Cerebellar cortex (tissue), 1 donor: ENCODE data around the gene CUBN.

Source experiments
- DNase-seq: peaks from one replicate; pipeline ENCODE4 v3.0.0-alpha.2; 2015; ENCODE audit warnings: low spot score

The CUBN gene

DNA sequence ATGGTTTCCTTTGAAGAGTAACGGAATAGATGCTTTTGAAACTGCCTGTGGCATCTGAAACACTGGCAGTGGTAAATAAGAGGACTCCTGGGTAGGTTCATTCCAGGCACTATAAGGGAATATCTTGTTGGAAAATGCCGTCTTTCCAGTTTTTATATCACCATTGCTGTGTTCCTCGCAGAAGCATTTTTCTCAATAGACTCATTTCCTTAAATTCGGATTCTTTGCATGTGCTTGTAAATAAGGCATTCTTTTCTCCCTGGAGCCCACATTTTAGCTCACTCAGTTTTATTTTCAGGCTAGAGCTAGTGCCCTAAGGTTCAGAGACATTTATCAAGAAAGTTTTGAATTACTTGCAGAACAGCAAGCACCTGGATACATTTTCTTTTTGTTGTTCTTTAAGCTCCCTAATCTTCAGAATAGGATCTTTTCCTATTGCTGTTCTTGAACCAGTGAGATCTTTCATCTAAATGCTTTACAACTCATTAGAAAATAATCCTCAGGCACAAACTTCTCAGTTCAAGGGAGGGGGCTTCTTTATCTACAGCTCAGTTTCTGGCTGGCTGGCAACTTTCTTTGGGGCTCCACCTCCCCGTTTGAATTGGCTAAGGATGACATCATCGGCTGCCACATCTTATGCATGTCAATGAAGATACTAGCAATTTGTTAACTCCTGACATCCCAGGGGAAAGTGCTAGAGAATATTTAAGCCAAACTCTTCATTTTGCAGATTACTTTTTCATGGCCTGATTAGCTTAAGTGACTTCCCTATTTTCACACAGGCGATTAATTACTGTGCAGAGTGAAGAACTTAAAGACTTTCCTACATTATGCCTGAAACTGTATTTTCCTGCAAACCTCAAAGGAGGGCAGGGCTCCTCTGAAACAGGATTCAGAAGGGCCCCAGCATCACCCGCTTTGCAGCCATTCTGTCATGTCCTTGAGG, 178.7 kb downstream of the CUBN start:
- peak; percentile 11 for DNase-seq

DNA sequence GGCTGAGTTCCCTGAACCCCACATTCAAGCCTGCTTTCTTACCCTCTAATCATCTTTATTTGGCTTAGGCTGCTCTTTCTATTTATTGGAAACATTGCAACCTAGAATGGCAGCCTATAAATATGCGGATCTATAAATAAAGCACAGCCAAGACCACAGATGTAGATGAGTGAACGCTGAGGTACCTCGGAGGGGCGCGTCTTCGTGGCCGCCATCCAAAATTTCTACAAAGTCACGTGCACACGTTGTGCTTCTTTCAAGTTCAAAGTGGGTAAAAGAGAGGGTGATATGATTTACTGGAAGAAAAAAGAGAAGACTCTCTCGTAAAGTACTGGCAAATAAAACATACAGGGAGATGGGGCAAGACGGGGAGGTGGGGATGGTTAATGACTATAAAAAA, 179.8 kb downstream of the CUBN start:
- no peak for DNase-seq

DNA sequence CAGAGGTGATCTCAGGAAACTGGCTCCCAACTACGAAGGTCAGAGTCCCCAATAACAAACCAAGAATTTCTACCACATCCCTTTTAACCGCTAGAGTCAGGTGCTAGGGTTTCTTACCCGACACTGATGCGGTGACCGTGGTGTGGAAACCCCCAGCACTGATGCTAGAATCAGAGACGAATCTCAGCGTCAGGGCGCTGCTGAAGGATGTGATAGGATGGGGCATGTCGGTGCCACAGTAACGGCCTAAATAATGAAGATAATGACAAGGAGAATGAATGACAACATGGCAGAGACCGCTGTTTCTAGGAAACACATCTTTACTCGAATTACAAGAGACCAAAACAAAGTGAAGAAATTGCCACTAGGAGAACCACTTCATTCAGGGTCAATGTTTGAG, 181.2 kb downstream of the CUBN start:
- no peak for DNase-seq

DNA sequence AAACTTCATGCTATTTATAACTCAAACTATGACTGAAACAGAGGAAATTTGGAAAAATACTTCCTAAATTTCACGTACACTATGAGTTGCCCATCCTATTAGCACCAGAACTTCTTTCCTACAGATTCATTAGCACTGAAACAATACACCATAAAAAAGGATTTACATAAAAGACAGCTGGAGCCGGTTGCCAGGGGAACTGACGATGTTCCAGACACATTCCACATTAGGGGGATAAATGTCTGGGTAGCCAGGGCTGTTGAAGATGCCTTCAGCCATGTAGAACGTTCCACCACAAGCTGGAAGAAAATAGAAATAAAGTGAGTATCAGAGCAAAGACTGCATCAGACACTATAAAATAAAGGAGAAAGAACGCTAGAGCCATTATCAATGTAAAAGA, 182.5 kb downstream of the CUBN start:
- DNase-seq = no peak

DNA sequence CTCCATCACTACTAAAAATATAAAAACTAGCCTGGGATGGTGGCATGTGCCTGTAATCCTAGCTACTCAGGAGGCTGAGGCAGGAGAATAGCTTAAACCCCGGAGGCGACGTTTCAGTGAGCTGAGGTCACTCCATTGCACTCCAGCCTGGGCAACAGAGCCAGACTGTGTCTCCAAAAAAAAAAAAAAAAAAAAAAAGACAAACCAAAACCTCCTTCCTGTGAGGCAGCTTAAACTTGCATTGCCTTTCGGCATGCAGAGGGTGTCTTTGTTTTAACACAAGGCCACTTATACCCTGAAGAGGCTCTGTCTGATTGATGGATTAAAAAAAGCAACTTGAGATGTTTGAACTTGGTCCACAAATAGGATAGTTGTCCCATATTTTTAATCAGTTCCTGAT, 184.0 kb downstream of the CUBN start:
- DNase-seq = no peak

DNA sequence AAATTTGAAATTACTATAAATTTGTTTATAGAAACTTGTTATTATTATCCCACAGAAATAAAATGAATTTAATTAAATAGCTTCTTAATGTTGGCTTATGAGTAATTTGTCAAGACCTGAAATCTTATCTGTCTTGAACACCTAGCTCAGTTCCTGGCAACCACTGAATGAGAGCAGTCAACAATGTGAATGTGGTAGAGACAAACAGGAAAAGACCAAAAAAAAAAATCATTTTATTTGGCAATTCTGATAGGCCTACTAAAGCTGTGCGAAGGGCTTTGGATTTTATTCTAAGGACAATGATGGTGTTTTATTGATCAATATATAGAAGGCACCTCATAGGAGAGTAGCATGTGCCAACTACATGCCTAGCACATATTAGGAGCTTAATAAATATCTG, 184.6 kb downstream of the CUBN start:
- no peak for DNase-seq

DNA sequence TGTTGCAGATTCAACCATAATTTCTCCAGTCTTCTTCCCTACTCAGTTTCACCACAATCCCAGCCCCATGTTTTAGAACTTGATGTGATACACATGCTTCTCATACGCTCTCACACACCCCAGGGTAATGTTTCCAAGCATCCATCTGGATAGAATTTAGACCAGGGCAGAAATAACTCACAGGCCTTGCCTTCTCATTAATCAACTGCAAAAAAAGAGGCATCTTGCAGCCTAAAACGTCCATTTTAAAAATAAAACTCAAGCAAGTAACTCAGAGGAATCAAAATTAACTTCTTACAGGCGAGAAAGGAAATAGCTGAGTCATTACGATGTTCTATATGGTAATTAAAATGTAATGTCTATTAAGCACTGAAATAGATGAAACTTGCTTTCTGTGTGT, 185.2 kb downstream of the CUBN start:
- DNase-seq = no peak

DNA sequence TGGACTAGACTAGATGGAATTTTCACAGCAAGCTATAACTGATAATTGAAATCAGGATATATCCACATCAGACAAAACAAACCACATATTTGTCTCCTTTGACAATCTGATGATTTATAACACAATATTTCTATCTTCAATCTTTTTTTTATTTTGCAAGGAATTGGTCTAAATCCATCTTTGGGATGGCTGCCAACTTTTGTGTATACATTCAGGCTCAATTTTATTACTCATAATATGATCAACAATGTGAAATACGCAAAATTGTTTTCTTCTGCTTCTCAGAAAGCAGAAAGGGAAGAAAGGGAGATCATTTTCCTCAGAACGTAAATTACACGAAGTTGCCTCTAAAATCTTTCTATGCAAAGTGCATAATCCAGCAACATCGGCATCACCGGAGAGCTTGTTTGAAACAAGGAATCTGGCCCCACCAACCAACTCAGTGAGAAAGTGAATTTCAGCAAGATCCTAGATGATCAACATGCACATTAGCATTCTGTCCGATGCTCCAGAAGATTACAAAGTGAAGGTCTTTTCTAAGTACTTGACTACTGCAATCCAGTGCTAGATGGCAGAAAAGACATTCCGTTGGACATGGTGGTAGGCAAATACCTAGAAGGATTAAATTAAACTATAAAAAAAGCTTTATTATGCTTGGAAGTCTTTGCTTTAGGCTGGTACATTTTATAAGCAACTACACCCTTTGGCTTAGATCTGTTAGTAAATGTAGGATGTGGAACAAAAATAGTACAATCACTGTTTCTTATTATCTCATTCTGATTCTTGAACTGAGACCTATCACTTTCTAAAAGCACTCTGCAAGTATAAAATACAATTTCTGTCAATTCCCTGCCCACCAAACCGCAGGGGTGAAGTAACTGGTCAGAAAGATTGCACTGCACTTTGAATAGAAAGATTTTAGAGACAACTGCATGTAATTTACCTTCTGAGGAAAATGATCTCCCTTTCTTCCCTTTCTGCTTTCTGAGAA, 186.0 kb downstream of the CUBN start:
- DNase-seq = no peak

DNA sequence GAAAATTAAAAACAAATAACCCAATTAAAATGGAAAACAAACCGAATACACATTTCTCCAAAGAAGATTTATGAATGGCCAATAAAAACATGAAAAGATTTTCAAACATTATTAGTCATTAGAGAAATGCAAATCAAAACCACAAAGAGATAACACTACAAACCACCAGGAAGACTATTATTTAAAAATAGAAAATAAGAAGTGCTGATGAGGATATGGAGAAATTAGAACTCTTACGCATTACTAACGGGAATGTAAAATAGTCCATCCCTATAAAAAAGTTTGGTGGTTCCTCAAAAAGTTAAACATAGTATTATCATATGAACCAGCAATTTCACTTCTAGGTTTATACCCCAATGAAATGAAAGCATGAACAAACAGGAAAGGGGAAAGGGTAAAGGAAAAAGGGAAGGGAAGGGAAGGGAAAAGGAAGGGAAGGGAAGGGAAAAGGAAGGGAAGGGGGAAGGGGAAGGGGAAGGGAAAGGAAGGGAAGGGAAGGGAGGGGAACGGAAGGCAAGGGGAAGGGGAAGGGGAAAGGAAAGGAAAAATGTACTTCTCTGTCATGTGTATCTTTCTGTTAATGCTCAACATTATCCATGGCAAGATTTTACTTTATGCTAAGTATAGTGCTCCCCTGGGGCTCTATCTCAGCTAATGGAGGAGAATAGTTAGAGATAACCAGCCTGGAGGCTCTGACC, 187.1 kb downstream of the CUBN start:
- no peak for DNase-seq

DNA sequence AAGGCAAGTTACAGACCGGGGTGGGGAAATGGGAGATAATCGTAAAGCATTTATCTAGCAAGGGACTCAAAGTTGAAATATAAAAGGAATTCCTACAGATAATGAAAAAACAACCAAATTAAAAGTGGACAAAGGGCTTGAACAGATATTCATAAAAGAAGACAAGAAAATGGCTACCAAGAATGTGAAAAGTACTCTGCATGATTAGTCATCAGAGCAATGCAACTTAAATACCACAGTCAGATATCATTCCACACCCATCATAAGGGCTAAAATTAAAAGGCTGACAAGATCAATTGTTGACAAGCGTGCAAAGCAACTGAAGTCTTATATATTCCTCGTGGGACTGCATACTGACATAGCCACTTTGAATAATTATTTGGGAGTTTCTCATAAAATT, 187.7 kb downstream of the CUBN start:
- DNase-seq = no peak

DNA sequence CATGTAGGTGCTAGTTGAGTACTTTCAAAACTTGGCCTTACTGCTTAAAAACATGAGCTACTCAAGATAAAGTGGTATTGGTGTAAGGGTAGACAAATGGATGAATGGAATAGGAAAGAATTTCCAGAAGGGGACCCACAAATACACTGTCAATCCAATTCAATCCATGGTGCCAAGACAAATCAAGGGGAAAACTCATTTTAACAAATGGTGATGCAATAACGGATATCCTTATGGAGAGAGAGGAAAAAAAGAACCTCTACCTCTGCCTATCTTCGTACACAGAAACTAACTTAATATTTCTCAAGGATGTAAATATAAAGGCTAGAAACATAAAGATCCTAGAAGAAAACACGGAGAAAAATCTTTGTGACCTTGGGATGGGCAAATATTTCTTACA, 188.5 kb downstream of the CUBN start:
- no peak for DNase-seq

DNA sequence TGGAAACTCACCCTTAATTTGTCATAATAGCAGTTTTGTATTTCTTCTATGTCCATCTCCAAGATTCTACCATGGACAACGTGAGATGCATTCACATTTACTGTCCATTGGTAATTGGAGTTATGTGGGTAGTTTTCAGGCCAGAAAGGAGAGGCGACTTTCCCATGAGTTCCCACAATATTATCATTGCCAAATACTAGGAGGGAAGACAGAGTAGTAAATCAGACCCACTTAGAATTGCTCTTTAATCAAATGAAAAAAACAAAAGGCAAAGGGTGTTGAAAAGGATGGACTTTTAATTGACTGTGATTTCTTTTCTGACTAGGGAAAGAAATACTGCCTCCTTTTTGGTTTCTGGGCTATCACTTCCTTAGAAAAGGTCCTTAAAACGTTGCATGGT, 190.7 kb downstream of the CUBN start:
- no peak for DNase-seq

DNA sequence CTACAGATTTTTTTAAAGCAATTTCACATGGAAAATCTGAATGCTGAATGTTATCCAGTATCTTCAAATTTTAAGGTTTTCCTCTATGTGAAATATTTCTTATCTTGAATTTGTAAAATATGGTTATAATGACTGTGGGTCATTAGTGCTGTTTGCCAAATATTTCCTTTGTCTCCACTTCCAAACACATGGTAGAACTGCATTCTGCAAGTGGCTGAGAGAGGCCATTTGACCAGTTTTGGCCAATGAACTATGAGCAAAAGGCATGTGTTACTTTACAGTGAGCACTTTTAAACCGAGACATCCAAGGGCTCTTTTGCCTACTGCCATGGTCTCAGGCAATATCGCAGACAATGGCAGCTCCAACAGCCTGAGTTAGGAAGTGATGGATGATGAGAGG, 195.2 kb downstream of the CUBN start:
- no peak for DNase-seq

DNA sequence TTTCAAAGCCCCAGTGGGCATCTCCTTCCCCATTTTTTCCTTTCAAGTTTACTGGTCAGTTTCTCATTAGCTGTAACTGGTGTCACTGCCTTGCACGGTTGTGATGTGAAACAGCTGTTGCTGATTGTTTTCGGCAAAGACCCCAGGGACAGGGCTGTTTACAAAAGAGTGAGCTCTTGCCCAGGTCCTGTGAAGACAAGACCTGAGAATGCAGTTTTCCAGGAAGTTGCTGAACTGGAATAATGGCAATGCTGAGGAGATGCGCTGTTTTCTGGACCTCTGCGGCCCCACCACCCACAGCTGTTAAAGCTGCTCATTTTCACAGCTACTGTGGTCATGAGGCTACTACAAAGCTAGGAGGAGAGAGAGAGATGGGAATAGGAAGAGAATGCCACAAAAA, 195.8 kb downstream of the CUBN start:
- DNase-seq = no peak

DNA sequence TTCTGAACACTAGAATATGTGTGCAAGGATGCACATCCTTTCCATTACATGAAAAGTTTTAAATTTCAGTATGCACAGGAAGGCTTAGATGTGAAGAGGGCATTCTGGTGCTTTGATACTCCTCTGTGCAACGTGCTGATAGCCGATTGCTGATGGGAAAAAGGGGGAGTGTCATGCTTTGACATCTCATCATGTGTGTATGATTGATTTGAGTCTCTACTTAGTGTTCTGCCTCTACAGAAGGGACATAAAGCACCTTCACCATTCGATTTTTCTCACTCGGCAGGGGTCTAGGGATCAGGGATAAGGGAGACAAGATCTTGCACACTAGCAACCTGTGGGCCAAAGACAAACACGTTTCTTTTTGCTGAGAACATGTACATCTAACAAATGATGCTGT, 197.7 kb downstream of the CUBN start:
- DNase-seq = no peak

DNA sequence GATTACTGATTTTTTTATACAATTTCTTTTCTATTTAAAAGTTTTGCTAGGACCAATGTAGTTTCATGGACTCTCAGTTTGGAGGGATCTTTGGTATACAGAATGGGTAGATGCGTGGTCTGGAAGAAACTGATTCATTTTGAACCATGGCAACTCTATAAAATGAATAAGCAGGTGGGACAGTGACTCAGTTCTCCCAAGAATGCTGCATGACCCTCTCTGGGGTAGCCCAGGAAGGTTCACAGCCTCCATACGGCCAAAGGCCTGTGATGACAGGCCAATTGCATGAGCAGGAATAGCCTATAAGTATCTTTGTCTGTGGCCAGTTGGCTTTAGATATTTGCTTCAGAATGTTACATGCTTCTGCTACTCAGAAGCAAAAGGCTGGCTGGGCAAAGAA, 199.1 kb downstream of the CUBN start:
- no peak for DNase-seq

DNA sequence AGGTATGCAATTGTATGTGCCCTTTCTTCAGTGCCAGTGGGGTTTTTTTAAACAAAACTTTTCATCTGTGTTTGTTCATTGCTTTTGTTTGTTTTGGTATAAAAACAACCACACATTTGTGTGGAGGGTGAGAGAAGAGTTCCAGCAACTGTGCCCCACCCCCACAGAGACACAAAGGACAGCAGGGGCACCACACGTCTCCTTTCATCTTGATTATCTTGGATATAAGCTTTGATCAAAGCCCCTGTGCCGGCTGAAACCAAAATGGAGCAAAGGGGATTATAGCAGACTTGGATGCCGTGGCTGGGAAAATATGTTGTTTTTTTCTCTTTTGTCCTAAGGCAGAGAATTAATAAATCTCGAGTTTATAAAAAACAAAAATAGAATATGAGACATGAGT, 200.5 kb downstream of the CUBN start:
- no peak for DNase-seq

DNA sequence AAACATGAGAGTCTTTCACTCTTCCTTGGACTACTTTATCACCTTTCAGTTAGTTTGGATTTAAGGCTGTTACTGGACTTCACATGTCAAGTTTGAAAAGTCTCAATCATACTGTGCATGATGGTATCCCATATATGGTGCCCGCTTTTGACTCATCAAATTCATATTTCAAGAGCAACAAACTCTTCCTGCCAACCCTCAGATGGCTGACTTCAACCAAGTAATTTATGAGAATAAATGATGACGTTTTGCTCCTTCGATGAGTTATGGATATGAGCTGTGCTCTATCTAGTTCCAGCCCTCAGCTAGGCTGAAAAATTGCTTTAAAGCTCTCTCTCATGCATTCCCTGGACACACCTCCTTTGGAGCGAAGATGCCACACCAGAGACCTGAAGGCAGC, 202.1 kb downstream of the CUBN start:
- DNase-seq = no peak

DNA sequence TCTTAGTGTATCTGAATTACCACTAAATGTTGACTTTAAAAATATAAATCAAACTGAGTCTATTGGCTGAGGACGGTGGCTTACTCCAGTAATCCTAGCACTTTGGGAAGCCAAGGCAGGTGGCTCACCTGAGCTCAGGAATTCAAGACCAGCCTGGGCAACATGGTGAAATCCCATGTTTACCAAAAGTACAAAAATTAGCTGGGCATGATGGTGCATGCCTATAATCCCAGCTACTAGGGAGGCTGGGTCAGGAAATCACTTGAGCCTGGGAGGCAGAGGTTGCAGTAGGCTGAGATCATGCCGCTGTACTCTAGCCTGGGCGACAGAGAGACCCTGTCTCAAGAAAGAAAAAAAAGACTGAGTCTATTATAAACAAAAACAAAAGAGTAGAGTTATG, 205.9 kb downstream of the CUBN start:
- no peak for DNase-seq

DNA sequence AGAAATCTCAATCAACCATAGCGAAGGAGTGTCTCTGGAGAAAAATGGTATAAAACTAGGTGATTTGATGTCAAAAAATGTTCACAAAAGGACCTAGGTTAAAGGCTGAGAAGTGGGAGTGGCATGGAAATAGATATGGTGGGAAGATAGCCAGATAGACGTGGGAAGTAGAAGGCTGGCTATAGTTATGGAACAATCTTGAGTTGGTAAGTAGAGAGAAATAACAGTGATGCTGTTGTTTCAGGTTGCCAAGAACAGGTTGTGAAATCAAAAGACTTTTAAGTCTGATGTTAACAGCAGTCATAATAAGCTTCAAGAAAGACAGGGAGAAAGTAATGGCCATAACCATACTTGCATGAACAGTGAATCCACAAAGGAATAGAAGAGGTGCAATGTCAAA, 206.3 kb downstream of the CUBN start:
- DNase-seq = no peak

DNA sequence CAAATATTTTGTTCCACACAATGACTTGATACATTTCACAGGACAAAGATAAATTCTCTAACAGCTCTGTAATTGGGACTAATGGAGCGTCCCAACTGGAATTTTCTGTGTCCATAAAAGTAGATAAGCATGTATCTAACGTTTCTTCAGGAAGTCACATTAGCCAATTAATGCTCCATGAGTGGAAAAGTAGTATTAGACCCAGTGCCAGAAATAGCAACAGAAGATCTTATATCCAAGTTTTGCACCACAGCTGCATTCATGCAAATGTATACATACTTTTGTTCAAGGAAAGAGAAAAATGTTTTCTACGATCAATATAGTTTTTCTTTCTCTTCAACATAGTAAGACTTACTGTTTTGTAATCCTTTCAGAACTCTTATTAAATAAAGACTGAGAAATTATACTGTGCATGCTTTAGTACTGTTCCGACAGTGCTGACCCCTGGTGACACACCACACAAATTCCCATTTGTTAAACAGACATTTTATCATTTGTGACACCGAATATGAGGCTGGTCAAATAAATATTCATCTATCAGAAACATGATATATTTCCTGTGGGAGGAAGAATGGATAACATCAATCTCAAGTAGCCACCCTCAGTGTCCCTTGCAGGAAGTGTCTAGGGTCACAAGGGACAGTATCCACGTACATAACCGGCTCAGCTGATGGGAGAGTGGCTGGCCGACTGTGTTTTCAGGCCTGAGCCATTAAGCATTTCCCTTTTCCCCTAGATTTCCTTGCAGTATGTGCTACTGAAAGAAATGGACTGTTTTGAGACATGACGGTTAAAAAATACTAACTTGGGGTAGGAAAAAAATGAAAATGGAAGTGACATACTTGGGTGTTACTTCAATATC, 210.3 kb downstream of the CUBN start:
- DNase-seq = no peak
